KG1 (cell line): ENCODE data around the gene WDFY4.

Experiments
- DNase-seq: peaks from one replicate; lab custom pipeline; 2025; lab: John Stamatoyannopoulos, UW

WDFY4 gene

GRCh38 chr10:48655411-48656240 is 29.0 kb upstream of the WDFY4 start:
- no peak for DNase-seq

- peak; percentile 80 for DNase-seq
These were observed 28.3 kb upstream of the WDFY4 start for GRCh38 chr10:48656241-48656913.

GRCh38 chr10:48656914-48657305 is 27.8 kb upstream of the WDFY4 start:
- DNase-seq, result no peak

- DNase-seq, result no peak
These were observed 27.3 kb upstream of the WDFY4 start for GRCh38 chr10:48657416-48657815.

- peak; percentile 48 for DNase-seq
These were observed 26.3 kb upstream of the WDFY4 start for GRCh38 chr10:48658243-48658974.

GRCh38 chr10:48658975-48659269 is 25.8 kb upstream of the WDFY4 start:
- DNase-seq, result no peak

- DNase-seq, result no peak
These were observed 24.9 kb upstream of the WDFY4 start for GRCh38 chr10:48659790-48660189.

- DNase-seq, result no peak
These were observed 23.2 kb upstream of the WDFY4 start for GRCh38 chr10:48661441-48661840.

GRCh38 chr10:48667960-48668590 is 16.6 kb upstream of the WDFY4 start:
- DNase-seq, result no peak

GRCh38 chr10:48670978-48671913 is 13.4 kb upstream of the WDFY4 start:
- DNase-seq, result no peak

GRCh38 chr10:48671914-48672595 is 12.6 kb upstream of the WDFY4 start:
- DNase-seq, result no peak

- no peak for DNase-seq
These were observed 11.9 kb upstream of the WDFY4 start for GRCh38 chr10:48672596-48673265.

- no peak for DNase-seq
These were observed 7.0 kb upstream of the WDFY4 start for GRCh38 chr10:48677625-48678024.

- DNase-seq, result no peak
These were observed 6.6 kb upstream of the WDFY4 start for GRCh38 chr10:48678041-48678440.

GRCh38 chr10:48681740-48682139 is 2.9 kb upstream of the WDFY4 start:
- no peak for DNase-seq

GRCh38 chr10:48682265-48682664 is 2.4 kb upstream of the WDFY4 start:
- no peak for DNase-seq

- DNase-seq, result no peak
These were observed 1.2 kb upstream of the WDFY4 start for GRCh38 chr10:48683424-48683823.

- DNase-seq, result no peak
These were observed 805 bp upstream of the WDFY4 start for GRCh38 chr10:48683868-48684267.

- DNase-seq, result no peak
These were observed 246 bp upstream of the WDFY4 start for GRCh38 chr10:48684463-48684791.

- DNase-seq, result no peak
These were observed 1.1 kb downstream of the WDFY4 start for GRCh38 chr10:48685731-48686130.
